Sigmoid colon (tissue), 3 donors: Measurements from ENCODE around the gene SCT.

ENCODE experiments used
- CTCF ChIP-seq, 4 experiments: fragments of 450-650 bp in 3 of 4; fragments of 200-600 bp in 1 of 4; IDR thresholded peaks; one replicate each; pipeline ENCODE4 v1.5.1; 2016 to 2019; ENCODE audit warnings: antibody characterized with exemption in 4 of 4, mild to moderate bottlenecking in 3 of 4, moderate library complexity in 2 of 4
- POLR2A ChIP-seq, 2 donors: fragments of 450-650 bp; IDR thresholded peaks; one replicate each; pipeline ENCODE4 v1.6.1; 2016; ENCODE audit warnings: antibody characterized with exemption in 2 of 2, mild to moderate bottlenecking in 2 of 2, moderate library complexity in 2 of 2

- TF ChIP-seq CTCF (IDR thresholded peaks at IDR 0.05) (no peak), POLR2A (IDR thresholded peaks at IDR 0.05) (no peak)
These were observed 31.6 kb downstream of the SCT start for GRCh38 chr11:595400-595799.
